Measurements from ENCODE around the gene CTSE. TPM values are rescaled to one million over a fixed set of nuclear protein-coding genes. Genes with fewer than 3 reads are reported as not detected.

The CTSE gene
- total RNA-seq, 2 experiments from 2014 or later, result not detected

- ATAC-seq (ENCODE audit: poor library complexity) (no peak), DNase-seq (no peak)
- no peak overlapping the region for H3K4me3 ChIP-seq (ENCODE audit: low read length)
- no peaks in the 10 kb centered on the region for H3K27me3 ChIP-seq (ENCODE audit: control insufficient read depth in 1 of 2, insufficient read depth in 2 of 2, low read length in 2 of 2)
- no peaks in the 10 kb centered on the region for H3K9me3 ChIP-seq (ENCODE audit: control insufficient read depth in 1 of 2, insufficient read depth in 1 of 2, low read length in 2 of 2)
- ChIA-PET POLR2A (interaction anchor here (2.2 kb wide), 1 partner anchor 77 kb away, joined by 10 read pairs; no protein-coding TSS in a partner anchor), CTCF (interaction anchor here (1.3 to 1.9 kb wide), 2 partner anchors 14 to 77 kb away, joined by 3 to 7 read pairs; no protein-coding TSS in a partner anchor)
- no peak overlapping the region for H3K27ac ChIP-seq (ENCODE audit: low read depth in 1 of 2, low read length in 2 of 2)
- Mint-ChIP-seq H3K4me1 (ENCODE audit: low read depth) (peaks cover 10% of the 10 kb centered on the region), H3K4me3 (no peak overlapping the region), H3K9me3 (no peaks in the 10 kb centered on the region), H3K27me3 (peaks cover 11% of the 10 kb centered on the region), H3K36me3 (ENCODE audit: low read depth) (no peaks in the 10 kb centered on the region), H3K27ac (no peak overlapping the region)
- no peaks in the 10 kb centered on the region for H3K36me3 ChIP-seq (ENCODE audit: insufficient read depth, low read length)
- peaks cover 6% of the 10 kb centered on the region for H3K4me1 ChIP-seq (ENCODE audit: insufficient read depth, low read length)
- intact Hi-C loops (cut with DNase I, micrococcal nuclease), result no loop called here
- TF ChIP-seq CTCF (IDR thresholded peaks at IDR 0.05), result no peak
These were observed 5.8 kb upstream of the CTSE start for GRCh38 chr1:206029484-206029883.

GRCh38 chr1:206025283-206025820, 1.7 kb upstream of the CTSE start:
- H3K4me3 Mint-ChIP-seq, result no peak overlapping the region
- Histone ChIP-seq H3K27ac (ENCODE audit: low read depth in 1 of 2, low read length in 2 of 2) (no peak overlapping the region), H3K4me3 (ENCODE audit: low read length) (no peak overlapping the region), H3K4me1 (ENCODE audit: insufficient read depth, low read length) (no peaks in the 10 kb centered on the region), H3K36me3 (ENCODE audit: insufficient read depth, low read length) (no peaks in the 10 kb centered on the region), H3K27me3 (ENCODE audit: control insufficient read depth in 1 of 2, insufficient read depth in 2 of 2, low read length in 2 of 2) (no peaks in the 10 kb centered on the region), H3K9me3 (ENCODE audit: control insufficient read depth in 1 of 2, insufficient read depth in 1 of 2, low read length in 2 of 2) (no peaks in the 10 kb centered on the region)
- H3K4me1 Mint-ChIP-seq (ENCODE audit: low read depth), result no peaks in the 10 kb centered on the region
- DNase-seq (no peak), ATAC-seq (ENCODE audit: poor library complexity) (no peak)
- ChIA-PET CTCF (no interaction called here), POLR2A (no interaction called here)
- no peak overlapping the region for H3K27ac Mint-ChIP-seq
- peaks cover 7% of the 10 kb centered on the region for H3K27me3 Mint-ChIP-seq
- no peaks in the 10 kb centered on the region for H3K9me3 Mint-ChIP-seq
- no peaks in the 10 kb centered on the region for H3K36me3 Mint-ChIP-seq (ENCODE audit: low read depth)
- no peak for TF ChIP-seq CTCF (IDR thresholded peaks at IDR 0.05)
- intact Hi-C loops (cut with DNase I, micrococcal nuclease), result no loop called here

- CTCF ChIA-PET, result no interaction called here
- intact Hi-C loops (cut with DNase I, micrococcal nuclease), result no loop called here
- Mint-ChIP-seq H3K27me3 (no peaks in the 10 kb centered on the region), H3K27ac (no peak overlapping the region), H3K36me3 (ENCODE audit: low read depth) (no peaks in the 10 kb centered on the region), H3K4me1 (ENCODE audit: low read depth) (no peaks in the 10 kb centered on the region), H3K4me3 (no peak overlapping the region), H3K9me3 (no peaks in the 10 kb centered on the region)
- Histone ChIP-seq H3K27me3 (ENCODE audit: control insufficient read depth in 1 of 2, insufficient read depth in 2 of 2, low read length in 2 of 2) (no peaks in the 10 kb centered on the region), H3K27ac (ENCODE audit: low read depth in 1 of 2, low read length in 2 of 2) (no peak overlapping the region), H3K36me3 (ENCODE audit: insufficient read depth, low read length) (no peaks in the 10 kb centered on the region), H3K4me3 (ENCODE audit: low read length) (no peak overlapping the region), H3K9me3 (ENCODE audit: control insufficient read depth in 1 of 2, insufficient read depth in 1 of 2, low read length in 2 of 2) (no peaks in the 10 kb centered on the region), H3K4me1 (ENCODE audit: insufficient read depth, low read length) (no peaks in the 10 kb centered on the region)
- TF ChIP-seq CTCF (IDR thresholded peaks at IDR 0.05), result no peak
- DNase-seq (no peak), ATAC-seq (ENCODE audit: poor library complexity) (no peak)
- POLR2A ChIA-PET, result no interaction called here
These were observed 929 bp downstream of the CTSE start for GRCh38 chr1:206022766-206023165.
